Activated naive CD4-positive, alpha-beta T cell treated with anti-CD3 and anti-CD28 coated beads for 36 hours (primary cell): ENCODE measurements around the gene PIBF1. TPM values are rescaled to one million over a fixed set of nuclear protein-coding genes. Genes with fewer than 3 reads are reported as not detected.
"Not testable (repeated sequence)": the region's sequence is repeated elsewhere in the genome, so short reads cannot be mapped to it uniquely, and the experiment has no call there.

ENCODE experiments used
- CTCF ChIA-PET: fragments of 350-600 bp; sonication (Branson Sonifier 250); formaldehyde crosslinking; loops from one replicate; lab custom pipeline; 2021; ENCODE audit warnings: antibody characterized with exemption; lab: Charles Lee
- DNase-seq: peaks from one replicate; pipeline ENCODE4 v3.0.0-alpha.2; 2020
- H3K27ac Mint-ChIP-seq: one replicate; pipeline ENCODE4 v1.8.0; 2021; ENCODE audit warnings: mild to moderate bottlenecking, mixed read lengths
- H3K27me3 Mint-ChIP-seq: one replicate; pipeline ENCODE4 v1.8.0; 2021; ENCODE audit warnings: low read depth, mixed read lengths
- H3K36me3 Mint-ChIP-seq: one replicate; pipeline ENCODE4 v1.8.0; 2021; ENCODE audit warnings: low read depth, mixed read lengths
- H3K4me1 Mint-ChIP-seq: one replicate; pipeline ENCODE4 v1.8.0; 2021; ENCODE audit warnings: low read depth, mixed read lengths
- H3K4me3 Mint-ChIP-seq: one replicate; pipeline ENCODE4 v1.8.0; 2021; ENCODE audit warnings: mild to moderate bottlenecking, moderate library complexity, mixed read lengths
- H3K9me3 Mint-ChIP-seq: one replicate; pipeline ENCODE4 v1.8.0; 2021; ENCODE audit warnings: mixed read lengths
- intact Hi-C: fragments of 100-400 bp; cut with micrococcal nuclease; formaldehyde crosslinking; loops from one replicate; pipeline ENCODE4 v1.15.1; 2023
- total RNA-seq, 2 experiments: library from RNA; stranded (reverse); gene quantifications; one replicate each; pipeline ENCODE4 v1.2.3, GENCODE V29; 2021

Gene PIBF1
- total RNA-seq, 2 experiments from 2014 or later: 19.5 to 23.5 TPM

GRCh38 chr13:72834601-72835000 is 52.7 kb downstream of the PIBF1 start:
- no peak for DNase-seq
- Mint-ChIP-seq H3K9me3 (no peaks in the 10 kb centered on the region), H3K4me3 (no peak overlapping the region), H3K36me3 (peaks cover 42% of the 10 kb centered on the region), H3K27me3 (no peaks in the 10 kb centered on the region), H3K4me1 (peaks cover 19% of the 10 kb centered on the region), H3K27ac (no peak overlapping the region)
- intact Hi-C loops: no loop called here
- CTCF ChIA-PET: no interaction called here

GRCh38 chr13:72839831-72840426 is 58.0 kb downstream of the PIBF1 start:
- CTCF ChIA-PET: interaction anchor here (0.6 to 1.0 kb wide), 4 partner anchors 12 to 1155 kb away, joined by 3 to 4 read pairs (median 4); no protein-coding TSS in a partner anchor
- H3K27me3 Mint-ChIP-seq: no peaks in the 10 kb centered on the region
- DNase-seq: peak; percentile 63
- H3K9me3 Mint-ChIP-seq: no peaks in the 10 kb centered on the region
- peaks cover 18% of the 10 kb centered on the region for H3K36me3 Mint-ChIP-seq
- H3K4me1 Mint-ChIP-seq: no peaks in the 10 kb centered on the region
- no peak overlapping the region for H3K27ac Mint-ChIP-seq
- H3K4me3 Mint-ChIP-seq: no peak overlapping the region
- intact Hi-C loops: loop anchor here (1.0 kb wide), 3 partner anchors 218 to 868 kb away; no protein-coding TSS in a partner anchor

- no peaks in the 10 kb centered on the region for H3K4me1 Mint-ChIP-seq
- CTCF ChIA-PET: interaction anchor here (0.8 kb wide), 1 partner anchor 21 kb away, joined by 3 read pairs; no protein-coding TSS in a partner anchor
- H3K4me3 Mint-ChIP-seq: no peak overlapping the region
- H3K9me3 Mint-ChIP-seq: peaks cover 2% of the 10 kb centered on the region
- no peak for DNase-seq
- intact Hi-C loops: no loop called here
- H3K36me3 Mint-ChIP-seq: peaks cover 38% of the 10 kb centered on the region
- no peaks in the 10 kb centered on the region for H3K27me3 Mint-ChIP-seq
- H3K27ac Mint-ChIP-seq: no peak overlapping the region
Measured at GRCh38 chr13:72842991-72843390, 61.1 kb downstream of the PIBF1 start.

GRCh38 chr13:72845148-72845547 is 63.2 kb downstream of the PIBF1 start:
- H3K36me3 Mint-ChIP-seq: peaks cover 42% of the 10 kb centered on the region
- CTCF ChIA-PET: interaction anchor here (0.6 kb wide), 1 partner anchor 782 kb away, joined by 3 read pairs; no protein-coding TSS in a partner anchor
- H3K27ac Mint-ChIP-seq, DNase-seq, H3K9me3 Mint-ChIP-seq, intact Hi-C loops, H3K4me3 Mint-ChIP-seq, H3K4me1 Mint-ChIP-seq, H3K27me3 Mint-ChIP-seq: not testable (repeated sequence)

GRCh38 chr13:72849571-72849970 is 67.6 kb downstream of the PIBF1 start:
- H3K4me3 Mint-ChIP-seq: no peak overlapping the region
- CTCF ChIA-PET: no interaction called here
- intact Hi-C loops: no loop called here
- peaks cover 2% of the 10 kb centered on the region for H3K9me3 Mint-ChIP-seq
- no peak for DNase-seq
- no peaks in the 10 kb centered on the region for H3K27me3 Mint-ChIP-seq
- H3K27ac Mint-ChIP-seq: no peak overlapping the region
- H3K36me3 Mint-ChIP-seq: peaks cover 47% of the 10 kb centered on the region
- no peaks in the 10 kb centered on the region for H3K4me1 Mint-ChIP-seq

GRCh38 chr13:72850959-72851677 is 69.2 kb downstream of the PIBF1 start:
- H3K4me3 Mint-ChIP-seq: no peak overlapping the region
- H3K27ac Mint-ChIP-seq: no peak overlapping the region
- CTCF ChIA-PET: interaction anchor here (1.1 kb wide), 1 partner anchor 11 kb away, joined by 4 read pairs; no protein-coding TSS in a partner anchor
- H3K9me3 Mint-ChIP-seq: no peaks in the 10 kb centered on the region
- peaks cover 44% of the 10 kb centered on the region for H3K36me3 Mint-ChIP-seq
- DNase-seq: no peak
- intact Hi-C loops: no loop called here
- H3K4me1 Mint-ChIP-seq: no peaks in the 10 kb centered on the region
- no peaks in the 10 kb centered on the region for H3K27me3 Mint-ChIP-seq

- H3K27me3 Mint-ChIP-seq: no peaks in the 10 kb centered on the region
- no peak overlapping the region for H3K27ac Mint-ChIP-seq
- peaks cover 41% of the 10 kb centered on the region for H3K36me3 Mint-ChIP-seq
- no peaks in the 10 kb centered on the region for H3K9me3 Mint-ChIP-seq
- CTCF ChIA-PET: interaction anchor here (0.6 to 1.1 kb wide), 2 partner anchors 12 to 644 kb away, joined by 4 read pairs; no protein-coding TSS in a partner anchor
- no peaks in the 10 kb centered on the region for H3K4me1 Mint-ChIP-seq
- no peak overlapping the region for H3K4me3 Mint-ChIP-seq
- intact Hi-C loops: no loop called here
- no peak for DNase-seq
Measured at GRCh38 chr13:72851678-72852014, 69.7 kb downstream of the PIBF1 start.

GRCh38 chr13:72852207-72852606 is 70.3 kb downstream of the PIBF1 start:
- CTCF ChIA-PET: interaction anchor here (0.6 to 1.1 kb wide), 2 partner anchors 12 to 644 kb away, joined by 4 read pairs; no protein-coding TSS in a partner anchor

GRCh38 chr13:72853000-72853399 is 71.1 kb downstream of the PIBF1 start:
- Mint-ChIP-seq H3K27ac (no peak overlapping the region), H3K9me3 (no peaks in the 10 kb centered on the region), H3K4me1 (no peaks in the 10 kb centered on the region), H3K4me3 (no peak overlapping the region), H3K27me3 (no peaks in the 10 kb centered on the region), H3K36me3 (peaks cover 34% of the 10 kb centered on the region)
- no peak for DNase-seq
- intact Hi-C loops: no loop called here
- CTCF ChIA-PET: interaction anchor here (0.6 kb wide), 1 partner anchor 26 kb away, joined by 3 read pairs; no protein-coding TSS in a partner anchor

More at GRCh38 chr13:72852207-72852606, 70.3 kb downstream of the PIBF1 start:
- H3K4me3 Mint-ChIP-seq: no peak overlapping the region
- DNase-seq: no peak
- H3K27me3 Mint-ChIP-seq: no peaks in the 10 kb centered on the region
- H3K27ac Mint-ChIP-seq: no peak overlapping the region
- intact Hi-C loops: no loop called here
- no peaks in the 10 kb centered on the region for H3K9me3 Mint-ChIP-seq
- peaks cover 38% of the 10 kb centered on the region for H3K36me3 Mint-ChIP-seq
- H3K4me1 Mint-ChIP-seq: no peaks in the 10 kb centered on the region

GRCh38 chr13:72864142-72865011 is 82.4 kb downstream of the PIBF1 start:
- Mint-ChIP-seq H3K4me1 (peaks cover 13% of the 10 kb centered on the region), H3K27me3 (no peaks in the 10 kb centered on the region), H3K36me3 (peaks cover 40% of the 10 kb centered on the region), H3K4me3 (no peak overlapping the region), H3K27ac (peak overlapping the region; percentile 85), H3K9me3 (no peaks in the 10 kb centered on the region)
- no peak for DNase-seq
- CTCF ChIA-PET: interaction anchor here (0.5 to 1.2 kb wide), 3 partner anchors 21 to 434 kb away, joined by 3 read pairs; no protein-coding TSS in a partner anchor
- intact Hi-C loops: loop anchor here (1.0 to 10.0 kb wide), 2 partner anchors 161 to 190 kb away; partner anchors contain the start of gene KLF5

GRCh38 chr13:72868229-72868628 is 86.3 kb downstream of the PIBF1 start:
- Mint-ChIP-seq H3K27me3 (no peaks in the 10 kb centered on the region), H3K36me3 (peaks cover 44% of the 10 kb centered on the region), H3K4me1 (peaks cover 11% of the 10 kb centered on the region), H3K9me3 (peaks cover 2% of the 10 kb centered on the region), H3K4me3 (no peak overlapping the region), H3K27ac (no peak overlapping the region)
- CTCF ChIA-PET: no interaction called here
- DNase-seq: no peak
- intact Hi-C loops: loop anchor here (10.0 kb wide), 1 partner anchor 187 kb away; the partner anchor contains the start of gene KLF5

- no peak overlapping the region for H3K4me3 Mint-ChIP-seq
- H3K36me3 Mint-ChIP-seq: peaks cover 64% of the 10 kb centered on the region
- H3K27me3 Mint-ChIP-seq: no peaks in the 10 kb centered on the region
- no peak overlapping the region for H3K27ac Mint-ChIP-seq
- H3K9me3 Mint-ChIP-seq: peaks cover 3% of the 10 kb centered on the region
- peaks cover 4% of the 10 kb centered on the region for H3K4me1 Mint-ChIP-seq
- CTCF ChIA-PET: no interaction called here
- intact Hi-C loops: no loop called here
- DNase-seq: no peak
Measured at GRCh38 chr13:72875233-72875632, 93.3 kb downstream of the PIBF1 start.
